SH-SY5Y (cell line): ENCODE measurements around the gene KDM7A.

Experiments
- GATA2 ChIP-seq: IDR thresholded peaks from 2 replicates; pipeline ENCODE4 v1.6.1; 2011; ENCODE audit warnings: mild to moderate bottlenecking, low read depth, low read length
- GATA3 ChIP-seq: IDR thresholded peaks from 2 replicates; pipeline ENCODE4 v1.6.1; 2011; ENCODE audit warnings: low read depth, mild to moderate bottlenecking, low read length, moderate library complexity

- TF ChIP-seq GATA2 (no peak), GATA3 (no peak)
Observed at GRCh38 chr7:140122965-140123364, 53.8 kb downstream of the KDM7A start.
